ENCODE results near the gene MED17. TPM values are rescaled to one million over a fixed set of nuclear protein-coding genes. Genes with fewer than 3 reads are reported as not detected.

Gene MED17
- total and polyA plus RNA-seq, 4 donors = 8.9 to 33.1 (median 21.7) TPM

DNA sequence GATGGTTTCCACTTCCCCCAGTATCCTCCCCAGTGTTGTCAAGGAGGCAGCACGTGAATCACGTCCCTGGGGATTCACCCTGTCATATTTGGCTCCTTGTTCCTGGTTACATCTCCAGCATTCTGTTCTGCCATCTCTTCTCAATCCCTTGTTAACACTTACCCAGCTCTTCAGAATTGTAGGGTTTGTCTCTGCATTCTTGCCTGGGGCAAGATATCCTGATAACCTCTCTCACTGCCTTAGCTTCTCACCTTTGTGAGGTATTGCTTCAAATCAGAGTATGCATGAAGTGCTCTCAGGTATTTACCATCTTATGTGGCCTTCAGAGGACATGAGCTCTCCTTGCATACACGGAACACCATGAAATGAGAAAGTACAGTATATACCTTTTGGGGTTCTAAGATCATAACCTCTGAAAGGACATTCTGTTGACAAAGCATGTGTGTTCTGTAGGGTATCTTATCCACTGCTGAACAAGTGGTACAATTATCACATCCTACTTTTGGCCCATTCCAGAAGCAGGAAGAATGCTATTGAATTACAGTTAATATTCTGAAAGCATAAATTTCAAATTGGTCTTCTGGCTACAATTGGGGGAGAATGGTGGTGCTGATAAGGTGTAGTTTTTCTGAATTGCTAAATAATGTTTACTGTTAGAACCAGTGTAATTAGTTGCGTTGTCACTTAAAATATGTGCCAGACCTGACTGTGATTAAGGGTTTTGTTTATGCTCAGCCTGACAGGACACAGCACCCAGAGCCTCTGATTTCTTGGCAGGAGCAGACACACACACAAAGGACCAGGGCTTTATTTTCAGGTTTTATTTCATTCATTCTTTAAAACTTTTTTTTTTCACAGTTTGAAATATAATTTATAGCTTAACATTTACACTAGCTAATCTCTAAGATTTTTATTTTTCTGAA lies 33.6 kb downstream of the MED17 start:
- H3K27me3 ChIP-seq (ENCODE audit: control insufficient read depth in 1 of 2, insufficient read depth in 2 of 2, low read length in 1 of 2) = no peaks in the 10 kb centered on the region
- no peak overlapping the region for H3K4me3 ChIP-seq (ENCODE audit: low read length in 2 of 2)
- no peak for ATAC-seq (ENCODE audit: low FRiP score)
- peaks cover 1 to 11% of the 10 kb centered on the region in 2 donors for H3K36me3 ChIP-seq (ENCODE audit: control insufficient read depth in 1 of 2, insufficient read depth in 2 of 2, low read length in 1 of 2)
- no peaks in the 10 kb centered on the region for H3K9me3 ChIP-seq (ENCODE audit: control insufficient read depth, low read length)
- no peak for DNase-seq
- 50 to 60% methylated on average over 4 of the region's 4 CpGs for WGBS, 2 donors
- intact Hi-C loops (cut with DNase I) = no loop called here
- no peak overlapping the region for H3K27ac ChIP-seq (ENCODE audit: low read depth in 1 of 2, low read length in 2 of 2)
- no peaks in the 10 kb centered on the region for H3K4me1 ChIP-seq (ENCODE audit: control insufficient read depth in 1 of 2, insufficient read depth in 2 of 2, low read length in 2 of 2)

DNA sequence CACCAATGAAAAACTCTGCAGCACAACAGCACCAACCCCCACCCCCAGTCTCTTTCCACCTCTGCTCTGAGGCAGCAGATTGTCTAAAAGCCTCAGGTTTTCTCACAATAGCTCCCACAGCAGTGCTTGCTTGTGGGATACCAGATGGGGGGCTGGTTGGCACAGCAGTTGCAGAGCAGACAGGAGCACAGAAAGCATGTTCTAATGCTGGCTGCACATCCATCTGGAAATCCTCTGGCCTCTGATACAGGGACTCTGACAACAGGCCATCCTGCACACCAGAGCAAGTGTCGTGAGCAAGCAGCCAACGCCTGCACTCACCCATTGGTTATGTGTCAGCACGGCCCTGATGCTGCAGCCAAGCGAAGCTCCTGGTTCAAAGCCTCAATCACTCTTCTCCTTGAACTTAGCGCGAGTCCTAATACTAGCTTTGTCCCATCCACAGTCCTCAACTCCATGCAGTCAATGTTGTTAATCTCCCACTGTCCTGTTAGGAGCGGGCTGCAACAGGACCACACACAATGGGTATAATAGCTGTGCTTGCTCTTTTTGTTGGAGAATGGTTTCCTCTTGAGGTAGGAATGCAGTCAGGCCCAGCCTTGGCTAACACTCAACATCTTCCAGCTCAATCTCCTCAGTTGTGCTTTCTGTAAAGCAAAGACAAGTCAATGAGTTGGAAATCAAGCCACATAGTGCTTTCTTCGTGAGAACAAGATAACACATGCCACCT lies 36.0 kb downstream of the MED17 start:
- ATAC-seq (ENCODE audit: low FRiP score) (no peak), DNase-seq (no peak)
- H3K27ac ChIP-seq (ENCODE audit: low read depth in 1 of 2, low read length in 2 of 2) = no peak overlapping the region
- 90 to 91% methylated on average over 8 of the region's 8 CpGs for WGBS, 2 donors
- no peaks in the 10 kb centered on the region for H3K9me3 ChIP-seq (ENCODE audit: control insufficient read depth, low read length)
- intact Hi-C loops (cut with DNase I) = no loop called here
- H3K36me3 ChIP-seq (ENCODE audit: control insufficient read depth in 1 of 2, insufficient read depth in 2 of 2, low read length in 1 of 2) = peaks cover 0 to 8% of the 10 kb centered on the region in 2 donors
- no peaks in the 10 kb centered on the region for H3K27me3 ChIP-seq (ENCODE audit: control insufficient read depth in 1 of 2, insufficient read depth in 2 of 2, low read length in 1 of 2)
- no peaks in the 10 kb centered on the region for H3K4me1 ChIP-seq (ENCODE audit: control insufficient read depth in 1 of 2, insufficient read depth in 2 of 2, low read length in 2 of 2)
- no peak overlapping the region for H3K4me3 ChIP-seq (ENCODE audit: low read length in 2 of 2)

DNA sequence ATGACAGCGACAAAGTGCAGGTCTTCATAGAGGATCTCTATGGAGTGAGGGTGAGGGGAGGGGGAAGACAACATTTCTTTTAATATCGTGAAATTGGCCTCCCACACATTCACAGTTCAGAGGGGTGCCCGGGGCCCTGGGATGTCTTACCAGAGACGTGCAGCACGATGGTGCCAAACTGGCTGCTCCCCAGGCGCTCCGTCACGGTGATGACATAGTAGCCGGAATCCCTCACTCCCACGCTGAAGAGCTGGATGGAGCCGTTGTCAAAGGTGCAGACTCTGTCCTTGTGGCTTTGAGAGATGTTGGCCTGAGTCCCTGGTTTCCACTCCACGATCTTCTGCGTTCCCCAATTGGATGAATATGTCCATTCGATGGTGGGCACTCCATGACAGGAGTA lies 36.8 kb downstream of the MED17 start:
- intact Hi-C loops (cut with DNase I) = no loop called here
- WGBS, 2 donors = 90 to 93% methylated on average over 14 of the region's 14 CpGs
- ATAC-seq (ENCODE audit: low FRiP score) = no peak

DNA sequence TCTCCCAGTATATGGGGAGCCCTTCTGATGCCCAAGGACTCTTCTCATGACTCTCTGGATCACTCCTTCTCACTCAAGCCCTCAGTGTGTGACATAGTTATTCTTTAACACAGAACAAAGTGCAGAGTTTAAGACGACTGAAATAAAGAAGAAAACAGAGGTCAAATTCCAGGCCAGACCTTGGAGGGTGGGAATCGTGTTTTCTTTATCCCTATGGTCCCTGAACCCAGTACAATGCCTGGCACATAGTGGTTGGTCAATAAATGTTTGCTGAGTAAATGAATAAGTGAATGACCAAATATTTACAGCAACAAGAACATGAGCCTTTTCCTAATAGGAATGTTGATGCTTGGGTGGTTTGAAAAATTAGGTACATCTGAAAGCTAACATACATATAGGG lies 37.5 kb downstream of the MED17 start:
- DNase-seq (no peak), ATAC-seq (ENCODE audit: low FRiP score) (no peak)
- H3K4me1 ChIP-seq (ENCODE audit: control insufficient read depth in 1 of 2, insufficient read depth in 2 of 2, low read length in 2 of 2) = no peaks in the 10 kb centered on the region
- H3K27me3 ChIP-seq (ENCODE audit: control insufficient read depth in 1 of 2, insufficient read depth in 2 of 2, low read length in 1 of 2) = no peaks in the 10 kb centered on the region
- no peaks in the 10 kb centered on the region for H3K9me3 ChIP-seq (ENCODE audit: control insufficient read depth, low read length)
- no peak overlapping the region for H3K4me3 ChIP-seq (ENCODE audit: low read length in 2 of 2)
- peaks cover 0 to 4% of the 10 kb centered on the region in 2 donors for H3K36me3 ChIP-seq (ENCODE audit: control insufficient read depth in 1 of 2, insufficient read depth in 2 of 2, low read length in 1 of 2)
- intact Hi-C loops (cut with DNase I) = no loop called here
- no peak overlapping the region for H3K27ac ChIP-seq (ENCODE audit: low read depth in 1 of 2, low read length in 2 of 2)
- 47 to 67% methylated on average over 2 of the region's 2 CpGs for WGBS, 2 donors

More for the DNA sequence above, 36.8 kb downstream of the MED17 start:
- Histone ChIP-seq H3K27ac (ENCODE audit: low read depth in 1 of 2, low read length in 2 of 2) (no peak overlapping the region), H3K4me3 (ENCODE audit: low read length in 2 of 2) (no peak overlapping the region), H3K27me3 (ENCODE audit: control insufficient read depth in 1 of 2, insufficient read depth in 2 of 2, low read length in 1 of 2) (no peaks in the 10 kb centered on the region), H3K4me1 (ENCODE audit: control insufficient read depth in 1 of 2, insufficient read depth in 2 of 2, low read length in 2 of 2) (no peaks in the 10 kb centered on the region), H3K36me3 (ENCODE audit: control insufficient read depth in 1 of 2, insufficient read depth in 2 of 2, low read length in 1 of 2) (peaks cover 0 to 4% of the 10 kb centered on the region in 2 donors), H3K9me3 (ENCODE audit: control insufficient read depth, low read length) (no peaks in the 10 kb centered on the region)
- DNase-seq = no peak

GRCh38 chr11:93822359-93822758 lies 38.3 kb downstream of the MED17 start:
- Histone ChIP-seq H3K9me3 (ENCODE audit: control insufficient read depth, low read length) (no peaks in the 10 kb centered on the region), H3K36me3 (ENCODE audit: control insufficient read depth in 1 of 2, insufficient read depth in 2 of 2, low read length in 1 of 2) (peaks cover 0 to 4% of the 10 kb centered on the region in 2 donors), H3K4me3 (ENCODE audit: low read length in 2 of 2) (no peak overlapping the region), H3K27me3 (ENCODE audit: control insufficient read depth in 1 of 2, insufficient read depth in 2 of 2, low read length in 1 of 2) (no peaks in the 10 kb centered on the region), H3K27ac (ENCODE audit: low read depth in 1 of 2, low read length in 2 of 2) (no peak overlapping the region), H3K4me1 (ENCODE audit: control insufficient read depth in 1 of 2, insufficient read depth in 2 of 2, low read length in 2 of 2) (no peaks in the 10 kb centered on the region)
- ATAC-seq (ENCODE audit: low FRiP score) (no peak), DNase-seq (no peak)
- intact Hi-C loops (cut with DNase I) = no loop called here
- 73 to 76% methylated on average over 5 of the region's 5 CpGs for WGBS, 2 donors

GRCh38 chr11:93823210-93823609 lies 39.1 kb downstream of the MED17 start:
- 96 to 98% methylated on average over 4 of the region's 4 CpGs for WGBS, 2 donors
- no peak for DNase-seq
- Histone ChIP-seq H3K4me3 (ENCODE audit: low read length in 2 of 2) (no peak overlapping the region), H3K36me3 (ENCODE audit: control insufficient read depth in 1 of 2, insufficient read depth in 2 of 2, low read length in 1 of 2) (no peaks in the 10 kb centered on the region), H3K27ac (ENCODE audit: low read depth in 1 of 2, low read length in 2 of 2) (no peak overlapping the region), H3K9me3 (ENCODE audit: control insufficient read depth, low read length) (no peaks in the 10 kb centered on the region), H3K27me3 (ENCODE audit: control insufficient read depth in 1 of 2, insufficient read depth in 2 of 2, low read length in 1 of 2) (no peaks in the 10 kb centered on the region), H3K4me1 (ENCODE audit: control insufficient read depth in 1 of 2, insufficient read depth in 2 of 2, low read length in 2 of 2) (no peaks in the 10 kb centered on the region)
- intact Hi-C loops (cut with DNase I) = no loop called here
- ATAC-seq (ENCODE audit: low FRiP score) = no peak

DNA sequence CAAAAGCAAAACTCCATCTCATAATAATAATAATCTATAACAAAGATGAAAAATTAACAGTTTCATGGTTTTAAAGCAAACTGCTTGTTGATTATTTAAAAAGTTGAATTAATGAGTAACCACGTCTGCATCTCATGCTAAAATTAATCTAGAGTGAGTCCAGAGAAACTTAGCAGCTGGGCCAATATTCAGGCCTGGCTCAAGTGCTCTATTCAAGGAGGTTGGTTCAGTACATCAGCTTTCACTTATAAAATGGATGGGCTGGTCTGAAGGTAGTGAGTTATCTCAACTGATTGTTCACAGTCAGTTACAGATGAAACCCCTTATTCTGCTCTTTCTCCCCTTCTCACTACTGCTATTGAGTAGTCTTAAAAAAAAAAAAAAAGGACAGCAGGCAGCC lies 43.3 kb downstream of the MED17 start:
- no peaks in the 10 kb centered on the region for H3K9me3 ChIP-seq (ENCODE audit: control insufficient read depth, low read length)
- intact Hi-C loops (cut with DNase I) = no loop called here
- no peaks in the 10 kb centered on the region for H3K27me3 ChIP-seq (ENCODE audit: control insufficient read depth in 1 of 2, insufficient read depth in 2 of 2, low read length in 1 of 2)
- 79% methylated on average over 1 of the region's 1 CpG for WGBS, 2 donors
- no peak overlapping the region for H3K27ac ChIP-seq (ENCODE audit: low read depth in 1 of 2, low read length in 2 of 2)
- ATAC-seq (ENCODE audit: low FRiP score) (no peak), DNase-seq (no peak)
- H3K4me3 ChIP-seq (ENCODE audit: low read length in 2 of 2) = no peak overlapping the region
- no peaks in the 10 kb centered on the region for H3K36me3 ChIP-seq (ENCODE audit: control insufficient read depth in 1 of 2, insufficient read depth in 2 of 2, low read length in 1 of 2)
- no peaks in the 10 kb centered on the region for H3K4me1 ChIP-seq (ENCODE audit: control insufficient read depth in 1 of 2, insufficient read depth in 2 of 2, low read length in 2 of 2)

GRCh38 chr11:93829598-93829997 lies 45.5 kb downstream of the MED17 start:
- DNase-seq (no peak), ATAC-seq (ENCODE audit: low FRiP score) (no peak)

More at GRCh38 chr11:93829598-93829997, 45.5 kb downstream of the MED17 start:
- no peaks in the 10 kb centered on the region for H3K9me3 ChIP-seq (ENCODE audit: control insufficient read depth, low read length)
- no peaks in the 10 kb centered on the region for H3K27me3 ChIP-seq (ENCODE audit: control insufficient read depth in 1 of 2, insufficient read depth in 2 of 2, low read length in 1 of 2)
- intact Hi-C loops (cut with DNase I) = no loop called here
- no peak overlapping the region for H3K27ac ChIP-seq (ENCODE audit: low read depth in 1 of 2, low read length in 2 of 2)
- H3K36me3 ChIP-seq (ENCODE audit: control insufficient read depth in 1 of 2, insufficient read depth in 2 of 2, low read length in 1 of 2) = no peaks in the 10 kb centered on the region
- WGBS, 2 donors = 73 to 80% methylated on average over 3 of the region's 3 CpGs
- H3K4me1 ChIP-seq (ENCODE audit: control insufficient read depth in 1 of 2, insufficient read depth in 2 of 2, low read length in 2 of 2) = no peaks in the 10 kb centered on the region
- H3K4me3 ChIP-seq (ENCODE audit: low read length in 2 of 2) = no peak overlapping the region

All from aorta (tissue), 5 donors.